MV-4-11 (cell line): Measurements from ENCODE around the gene PDE7B.
"Not testable (repeated sequence)": the region's sequence is repeated elsewhere in the genome, so short reads cannot be mapped to it uniquely, and the experiment has no call there.

Source experiments
- DNase-seq: peaks from one replicate; lab custom pipeline; 2025; lab: John Stamatoyannopoulos, UW

The PDE7B gene

DNA sequence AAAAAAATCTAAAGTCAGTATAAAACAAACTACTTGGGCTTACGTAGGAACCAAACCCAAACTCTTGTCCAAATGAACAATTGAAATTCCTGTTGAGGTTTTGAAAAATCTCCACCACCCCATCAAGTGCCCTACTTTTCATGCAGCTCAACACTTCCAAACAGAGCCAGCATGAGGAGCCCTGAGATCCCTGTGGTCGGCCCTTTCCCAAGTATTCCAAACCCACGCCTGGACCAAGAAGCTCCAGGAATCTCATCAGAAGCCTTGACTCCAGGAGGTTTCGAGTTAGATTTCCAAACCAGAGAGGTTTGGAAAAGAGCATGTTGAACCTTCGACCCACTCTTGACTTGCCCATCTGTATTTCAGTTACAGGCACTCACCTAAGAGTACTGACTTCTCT lies 219.3 kb downstream of the PDE7B start:
- no peak for DNase-seq

DNA sequence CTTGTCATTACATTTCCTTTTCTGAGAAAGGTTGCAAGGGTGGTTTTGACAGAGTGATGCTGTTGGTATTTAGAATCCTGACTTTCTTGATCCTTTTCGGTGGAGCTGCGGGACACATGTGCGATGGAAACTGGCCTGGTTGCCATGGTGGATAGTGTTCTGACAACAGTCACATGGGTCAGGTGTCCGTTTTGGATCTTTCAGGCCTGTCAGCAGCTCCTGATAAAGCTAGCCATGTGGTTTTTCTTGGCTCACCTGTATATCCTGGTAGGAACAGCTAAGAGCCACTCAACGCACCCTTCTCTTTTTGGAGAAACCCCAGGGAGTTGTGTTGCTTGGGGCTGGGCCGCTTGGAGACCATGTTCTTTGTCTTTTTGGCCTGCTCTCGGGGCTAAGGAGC lies 221.2 kb downstream of the PDE7B start:
- DNase-seq, result no peak

DNA sequence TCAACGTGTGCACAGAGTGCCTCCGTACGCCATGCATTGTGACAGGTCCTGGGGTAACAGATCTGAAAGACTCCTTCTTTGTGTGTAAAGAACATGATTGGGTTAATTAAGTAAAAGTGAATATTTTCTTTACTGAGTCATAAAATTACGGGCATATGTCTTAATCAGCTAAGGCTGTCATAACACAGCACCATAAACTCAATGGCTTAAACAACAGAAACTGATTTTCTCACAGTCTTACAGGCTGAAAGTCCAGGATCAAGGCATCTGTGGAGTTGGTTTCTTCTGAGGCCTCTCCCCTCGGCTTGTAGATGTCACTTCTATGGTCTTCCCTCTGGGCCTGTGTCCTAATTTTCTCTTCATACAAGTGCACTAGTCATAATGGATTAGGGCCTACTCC lies 221.7 kb downstream of the PDE7B start:
- DNase-seq, result no peak

GRCh38 chr6:136076496-136076895 lies 225.0 kb downstream of the PDE7B start:
- DNase-seq, result no peak

DNA sequence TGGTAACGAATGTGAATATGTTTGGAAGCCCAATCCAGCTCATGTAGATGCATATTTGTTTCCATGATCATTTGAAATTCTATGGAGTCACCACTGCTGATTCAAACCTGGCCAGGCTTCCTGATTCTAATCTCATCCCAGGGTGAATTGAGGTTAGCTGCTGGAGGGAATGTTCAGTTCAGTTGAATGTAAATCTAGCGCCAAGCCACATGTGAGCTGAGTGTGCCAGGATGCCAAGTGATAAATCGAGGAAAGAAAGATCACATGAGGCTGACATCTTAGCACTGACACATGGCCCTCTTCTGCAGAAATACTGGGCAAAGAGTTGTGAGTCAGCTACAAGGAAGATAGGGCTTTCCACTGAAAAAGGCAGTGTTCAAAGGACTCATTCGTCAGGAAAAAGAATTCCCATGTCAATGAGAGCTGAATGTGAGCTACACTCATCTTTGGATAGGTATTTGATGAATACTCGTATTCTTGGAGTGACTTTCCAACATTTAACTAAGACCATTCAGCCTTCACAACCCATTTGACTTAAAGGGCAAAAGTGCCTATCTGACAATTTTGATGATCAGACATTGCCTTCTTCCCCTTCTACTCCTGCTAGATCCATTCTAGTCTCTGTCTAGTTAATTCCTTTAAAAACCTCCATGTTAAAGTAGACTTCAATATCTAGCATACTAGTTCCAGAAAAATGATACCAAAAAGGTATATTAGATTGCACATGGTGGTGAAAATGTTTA lies 226.5 kb downstream of the PDE7B start:
- DNase-seq, result no peak

DNA sequence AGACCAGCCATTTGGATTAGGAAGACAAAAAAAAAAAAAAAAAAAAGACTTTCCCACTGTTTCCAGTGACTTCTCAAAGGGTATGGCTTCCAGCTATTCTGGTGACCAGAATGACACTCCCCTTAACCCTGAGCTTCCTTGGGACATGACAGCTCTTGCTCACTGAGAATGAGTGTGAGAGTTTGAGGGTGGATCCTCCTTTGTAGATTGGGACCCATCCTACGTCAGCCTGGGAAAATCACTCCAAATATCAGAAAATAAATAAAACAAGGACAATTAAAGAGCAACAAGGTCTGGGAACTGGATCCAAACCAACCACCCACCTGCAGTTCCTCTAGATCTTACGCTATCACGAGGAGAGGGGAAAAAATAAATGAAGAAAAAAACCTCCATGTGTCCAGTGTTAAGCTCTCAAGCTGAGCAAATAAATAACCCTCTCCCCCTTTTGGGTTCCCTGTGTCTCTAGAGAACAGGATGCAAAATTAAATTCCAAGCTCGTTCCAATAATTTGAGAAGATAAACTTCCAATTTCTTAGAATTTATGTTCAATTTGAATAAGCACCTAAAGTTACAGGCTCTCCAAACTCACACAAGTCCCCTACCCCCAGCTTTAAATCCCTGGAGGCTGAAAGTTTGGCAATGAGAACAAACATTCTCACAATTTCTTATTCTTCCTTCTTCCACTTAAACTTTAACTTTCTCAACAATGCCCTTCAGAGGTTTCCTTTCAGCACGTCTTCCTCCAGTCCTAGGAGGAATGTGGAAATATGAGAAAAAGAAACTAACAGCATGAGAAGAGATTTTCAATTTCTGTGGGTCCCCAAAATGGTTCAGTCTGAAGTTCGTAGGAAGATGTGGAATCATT lies 228.4 kb downstream of the PDE7B start:
- DNase-seq, result no peak

DNA sequence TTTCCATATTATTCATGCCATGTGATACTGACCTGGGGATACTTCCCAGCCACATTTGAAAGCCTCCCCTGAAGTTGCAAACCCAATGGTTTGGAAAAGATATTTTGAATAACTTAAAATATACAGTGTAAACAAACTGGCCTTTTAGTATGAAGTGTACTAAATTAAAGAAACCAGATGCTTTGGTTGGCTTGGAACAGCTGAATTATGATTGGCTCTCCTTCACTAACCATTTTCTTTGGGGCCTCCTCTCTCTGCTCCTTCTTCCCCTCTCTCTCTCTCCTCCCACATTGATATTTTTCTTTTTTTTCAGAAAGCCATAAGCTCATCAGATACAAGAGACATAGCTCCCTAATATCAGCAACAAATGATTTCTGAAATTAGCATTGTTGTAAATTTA lies 232.0 kb downstream of the PDE7B start:
- DNase-seq, result no peak

DNA sequence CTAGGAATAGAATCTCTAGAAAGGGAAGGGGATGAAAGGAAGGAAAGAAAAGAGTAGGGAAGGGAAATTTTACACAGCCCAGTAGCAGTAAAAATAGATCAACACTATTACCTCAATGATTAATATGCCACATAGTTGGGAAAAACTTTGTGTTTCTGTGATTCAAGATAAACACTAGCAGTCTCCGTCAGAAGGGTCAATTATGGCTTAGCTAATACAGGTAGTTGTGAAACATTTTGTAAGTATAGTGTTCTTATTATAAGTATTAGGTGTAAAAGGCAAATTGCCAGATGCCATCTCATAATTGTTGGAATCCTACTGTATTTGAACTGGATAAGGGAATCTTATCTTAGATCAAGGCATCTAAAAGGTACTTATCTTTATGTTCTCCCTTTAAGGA lies 232.9 kb downstream of the PDE7B start:
- DNase-seq, result no peak

DNA sequence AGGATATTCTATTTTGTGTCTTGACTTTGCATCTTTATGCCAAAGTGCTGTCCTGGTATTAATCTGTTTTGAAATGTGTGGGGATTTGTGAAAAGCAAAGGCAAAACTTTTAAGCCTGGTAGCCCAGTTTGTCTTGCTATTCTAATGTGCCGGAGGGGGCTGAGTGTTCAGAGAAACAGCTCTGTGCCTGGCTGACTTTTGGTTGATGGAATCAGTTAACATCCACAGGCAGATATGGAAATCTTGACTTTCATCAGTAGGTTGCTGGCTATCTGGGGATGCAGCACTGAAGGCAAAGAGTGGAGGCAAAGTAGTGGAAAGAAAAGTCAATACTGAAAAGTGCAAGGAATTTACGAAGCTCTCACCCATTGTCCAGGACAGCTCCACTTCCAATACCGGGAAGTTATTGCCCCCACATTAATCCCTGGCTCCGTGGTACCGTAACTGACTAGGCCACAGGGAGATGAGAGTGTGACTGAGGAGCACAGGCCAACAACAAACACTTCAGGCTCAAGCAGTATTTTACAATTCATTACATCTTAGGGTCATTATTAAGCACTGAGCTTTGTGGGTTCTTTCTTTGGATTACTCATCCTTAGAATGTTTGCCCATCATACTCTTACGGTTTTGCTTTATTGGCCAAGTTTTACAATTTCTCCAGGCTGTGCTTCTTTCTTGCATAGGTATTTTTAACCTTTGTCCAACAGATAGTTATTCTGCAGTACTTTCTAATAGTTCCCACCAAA lies 234.0 kb downstream of the PDE7B start:
- DNase-seq, result no peak

DNA sequence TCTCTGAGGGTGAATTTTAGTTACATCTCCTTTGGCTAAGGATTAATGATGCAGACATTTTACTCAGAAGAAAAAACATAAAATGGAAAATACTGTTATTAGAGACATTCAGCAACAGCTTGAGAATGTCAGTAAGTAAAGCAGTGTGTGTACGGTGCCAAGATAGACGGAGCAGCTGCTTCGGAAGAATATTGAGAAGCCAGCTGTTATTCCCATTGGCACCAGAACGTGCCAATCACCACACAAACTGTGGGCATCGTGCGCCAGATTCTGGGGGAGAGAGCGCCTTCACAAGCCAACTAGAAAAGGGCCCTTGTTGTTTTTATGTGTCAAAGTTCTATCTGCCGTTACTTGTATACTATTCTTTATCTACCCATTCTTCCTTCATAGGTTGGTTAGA lies 235.2 kb downstream of the PDE7B start:
- no peak for DNase-seq

- DNase-seq, result no peak
These were observed 236.5 kb downstream of the PDE7B start for GRCh38 chr6:136087986-136088385.

- DNase-seq, result no peak
These were observed 237.2 kb downstream of the PDE7B start for GRCh38 chr6:136088693-136089092.

DNA sequence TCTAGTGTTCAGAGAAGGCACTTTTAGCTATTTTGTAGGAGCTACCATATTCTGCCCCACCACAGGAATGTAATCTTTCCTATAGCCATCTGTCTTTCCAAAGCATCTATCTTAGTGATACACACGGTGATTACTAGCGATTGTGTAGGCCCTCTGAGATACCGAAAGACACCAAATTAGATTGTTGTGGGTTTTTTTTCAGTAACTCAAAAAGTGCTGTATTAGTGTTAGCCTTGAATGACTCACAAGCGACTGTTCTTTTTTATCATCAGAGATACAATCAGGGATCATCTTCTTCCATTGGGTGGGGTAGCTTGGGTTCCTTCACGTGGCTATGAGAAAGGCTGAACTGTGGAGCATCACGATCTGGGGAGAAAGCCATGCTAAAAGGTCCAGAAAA lies 238.4 kb downstream of the PDE7B start:
- no peak for DNase-seq

GRCh38 chr6:136090929-136091328 lies 239.4 kb downstream of the PDE7B start:
- DNase-seq, result no peak

- no peak for DNase-seq
These were observed 241.4 kb downstream of the PDE7B start for GRCh38 chr6:136092897-136093296.

DNA sequence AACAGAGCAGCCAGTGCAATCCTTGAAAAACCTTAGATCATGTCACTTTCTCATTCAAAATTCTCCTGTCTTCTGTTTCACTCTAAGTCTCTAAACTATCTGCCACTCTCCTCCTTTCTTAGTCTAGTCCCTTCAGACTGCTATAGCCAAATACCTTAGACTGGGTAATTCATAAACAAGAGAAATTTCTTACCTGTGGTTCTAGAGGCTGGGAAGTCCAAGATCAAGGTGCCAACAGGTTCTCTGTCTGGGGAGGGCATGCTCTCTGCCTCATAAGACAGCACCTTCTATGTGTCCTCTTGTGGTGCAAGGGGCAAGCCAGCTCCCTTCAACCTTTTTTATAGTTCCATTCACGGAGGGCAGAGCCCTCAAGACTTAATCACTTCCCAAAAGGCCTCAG lies 242.3 kb downstream of the PDE7B start:
- no peak for DNase-seq

DNA sequence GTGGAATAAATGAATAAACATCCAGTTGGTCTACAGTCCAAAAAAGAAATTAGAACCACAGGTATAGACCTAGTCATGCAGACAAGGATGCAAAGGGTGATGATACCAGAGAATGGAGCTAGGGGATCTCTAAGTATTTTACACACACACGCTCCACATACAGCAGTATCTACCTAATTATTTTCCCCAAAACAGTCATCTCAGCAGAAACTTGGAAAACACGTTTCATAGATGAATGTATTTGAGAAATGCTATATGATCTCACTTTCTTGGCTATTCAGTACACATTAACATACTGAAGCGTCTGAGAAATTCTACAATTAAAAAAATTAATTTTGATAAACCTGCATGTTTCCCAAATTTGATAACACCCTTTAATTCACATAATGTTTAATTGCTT lies 243.3 kb downstream of the PDE7B start:
- DNase-seq, result no peak

DNA sequence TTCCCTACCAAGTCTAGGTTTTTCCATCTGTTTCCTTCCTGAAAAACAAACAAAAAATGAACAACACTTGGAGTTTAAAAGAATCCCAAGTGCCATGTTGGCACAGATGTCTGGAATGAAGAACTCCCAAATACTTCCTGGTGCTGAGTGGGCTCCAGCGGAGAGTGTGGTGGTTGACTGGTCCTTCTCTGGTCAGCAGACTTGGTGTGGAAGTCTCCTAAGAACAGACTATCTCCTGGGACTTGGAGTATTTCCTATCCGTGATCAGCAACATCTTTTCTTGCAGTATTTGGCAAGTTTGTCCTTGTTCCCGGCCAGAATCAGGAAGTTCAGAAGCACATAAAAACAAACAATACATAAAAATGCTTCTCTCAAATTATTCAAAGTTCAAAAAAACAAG lies 244.5 kb downstream of the PDE7B start:
- no peak for DNase-seq

DNA sequence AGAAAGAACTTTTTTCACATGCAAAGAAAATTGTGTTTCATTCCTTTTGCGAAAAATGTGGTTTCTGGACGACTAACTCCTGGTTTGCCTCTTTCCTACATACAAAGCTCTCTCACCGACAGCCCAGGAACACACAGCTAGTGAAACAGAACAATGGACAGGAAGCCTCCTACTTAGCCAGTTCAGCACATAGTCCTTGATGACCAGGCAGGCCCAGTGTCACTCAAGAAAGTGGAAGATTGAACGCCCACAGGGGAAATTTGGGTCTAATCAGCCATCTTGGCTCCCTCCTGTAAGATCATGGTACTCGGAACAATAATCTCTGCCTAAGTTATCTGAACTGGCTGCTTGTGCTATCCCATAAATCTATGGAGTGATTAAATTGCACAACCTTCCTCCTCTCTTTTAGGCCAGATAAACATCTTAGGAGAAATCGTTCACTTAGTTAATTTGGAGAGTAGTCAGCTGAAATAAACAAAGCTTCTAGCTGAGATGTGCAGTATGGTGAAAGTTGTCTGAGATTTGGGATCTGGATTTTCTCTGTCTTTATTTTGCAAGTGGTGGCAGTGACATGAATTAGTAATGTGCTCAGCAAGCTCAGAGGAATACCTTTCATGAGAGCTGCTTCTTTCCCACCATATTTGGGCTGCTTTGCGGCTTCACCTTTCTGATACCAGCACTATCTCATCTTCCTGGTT lies 251.6 kb downstream of the PDE7B start:
- DNase-seq, result no peak

DNA sequence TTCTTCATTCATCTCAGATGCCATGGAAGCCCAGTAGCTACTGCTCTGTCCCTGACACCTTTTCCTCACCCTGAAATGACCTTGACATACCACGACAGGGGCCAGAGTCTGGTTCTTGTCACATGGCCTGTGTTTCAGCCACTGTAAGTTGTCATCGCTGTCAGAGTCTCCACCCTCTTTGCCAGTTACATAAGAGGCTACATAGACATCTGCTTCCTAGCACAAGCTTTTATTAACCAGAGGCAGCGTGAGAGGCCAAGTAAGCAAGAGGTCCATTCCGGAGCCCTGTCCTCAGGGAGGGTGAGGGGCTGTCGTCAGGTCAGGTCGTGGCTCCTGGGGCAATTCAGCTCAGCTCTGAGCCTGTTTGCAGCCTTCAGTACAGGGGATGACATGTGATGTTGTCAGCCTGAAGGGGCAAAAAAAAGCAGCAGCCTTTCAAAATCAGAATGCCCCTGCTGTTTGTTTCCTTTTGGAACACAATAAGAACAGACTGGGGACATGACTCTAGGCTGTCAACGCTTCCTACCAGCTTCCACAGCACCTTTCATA lies 252.3 kb downstream of the PDE7B start:
- DNase-seq, result no peak

- DNase-seq, result no peak
These were observed 253.1 kb downstream of the PDE7B start for GRCh38 chr6:136104556-136104955.

DNA sequence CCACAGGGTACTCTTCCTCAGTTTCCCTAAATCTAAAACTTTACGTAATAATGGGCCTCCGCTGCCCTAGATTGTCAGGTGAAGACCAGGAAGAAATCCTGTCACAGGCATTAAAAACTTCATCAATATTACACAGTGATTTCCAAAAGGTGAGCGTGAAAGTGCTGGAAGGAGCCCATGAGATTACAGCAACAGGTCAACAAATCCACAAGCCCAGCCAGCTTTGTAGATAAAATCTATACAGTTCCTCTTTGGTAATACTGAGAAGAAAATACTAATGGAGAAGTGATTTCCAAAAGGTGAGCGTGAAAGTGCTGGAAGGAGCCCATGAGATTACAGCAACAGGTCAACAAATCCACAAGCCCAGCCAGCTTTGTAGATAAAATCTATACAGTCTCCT lies 254.3 kb downstream of the PDE7B start:
- not testable (repeated sequence) for DNase-seq
